ENCODE results near the gene CRHR2.
"Not testable (repeated sequence)": the region's sequence is repeated elsewhere in the genome, so short reads cannot be mapped to it uniquely, and the experiment has no call there.

CRHR2 gene

GRCh38 chr7:30644286-30644955 lies 37.8 kb downstream of the CRHR2 start (continued):
- TF ChIP-seq, protein P1, sequence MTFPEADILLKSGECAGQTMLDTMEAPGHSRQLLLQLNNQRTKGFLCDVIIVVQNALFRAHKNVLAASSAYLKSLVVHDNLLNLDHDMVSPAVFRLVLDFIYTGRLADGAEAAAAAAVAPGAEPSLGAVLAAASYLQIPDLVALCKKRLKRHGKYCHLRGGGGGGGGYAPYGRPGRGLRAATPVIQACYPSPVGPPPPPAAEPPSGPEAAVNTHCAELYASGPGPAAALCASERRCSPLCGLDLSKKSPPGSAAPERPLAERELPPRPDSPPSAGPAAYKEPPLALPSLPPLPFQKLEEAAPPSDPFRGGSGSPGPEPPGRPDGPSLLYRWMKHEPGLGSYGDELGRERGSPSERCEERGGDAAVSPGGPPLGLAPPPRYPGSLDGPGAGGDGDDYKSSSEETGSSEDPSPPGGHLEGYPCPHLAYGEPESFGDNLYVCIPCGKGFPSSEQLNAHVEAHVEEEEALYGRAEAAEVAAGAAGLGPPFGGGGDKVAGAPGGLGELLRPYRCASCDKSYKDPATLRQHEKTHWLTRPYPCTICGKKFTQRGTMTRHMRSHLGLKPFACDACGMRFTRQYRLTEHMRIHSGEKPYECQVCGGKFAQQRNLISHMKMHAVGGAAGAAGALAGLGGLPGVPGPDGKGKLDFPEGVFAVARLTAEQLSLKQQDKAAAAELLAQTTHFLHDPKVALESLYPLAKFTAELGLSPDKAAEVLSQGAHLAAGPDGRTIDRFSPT (tag by site-specific recombination; IDR thresholded peaks at IDR 0.05) = no peak
- TF ChIP-seq ZNF16 (tag by site-specific recombination; IDR thresholded peaks at IDR 0.05; ENCODE audit: low read depth) (no peak), ZSCAN30 (tag by site-specific recombination; IDR thresholded peaks at IDR 0.05) (no peak), ZNF155 (tag by site-specific recombination; IDR thresholded peaks at IDR 0.05) (no peak), ZFHX2 (tag by site-specific recombination; conservative IDR thresholded peaks at IDR 0.05) (no peak), ZSCAN5A (tag by site-specific recombination; IDR thresholded peaks at IDR 0.05) (no peak), ZNF148 (tag by site-specific recombination; IDR thresholded peaks at IDR 0.05; ENCODE audit: borderline replicate concordance) (no peak), ZNF10 (tag by site-specific recombination; IDR thresholded peaks at IDR 0.05) (no peak)
- TF ChIP-seq, protein P2, sequence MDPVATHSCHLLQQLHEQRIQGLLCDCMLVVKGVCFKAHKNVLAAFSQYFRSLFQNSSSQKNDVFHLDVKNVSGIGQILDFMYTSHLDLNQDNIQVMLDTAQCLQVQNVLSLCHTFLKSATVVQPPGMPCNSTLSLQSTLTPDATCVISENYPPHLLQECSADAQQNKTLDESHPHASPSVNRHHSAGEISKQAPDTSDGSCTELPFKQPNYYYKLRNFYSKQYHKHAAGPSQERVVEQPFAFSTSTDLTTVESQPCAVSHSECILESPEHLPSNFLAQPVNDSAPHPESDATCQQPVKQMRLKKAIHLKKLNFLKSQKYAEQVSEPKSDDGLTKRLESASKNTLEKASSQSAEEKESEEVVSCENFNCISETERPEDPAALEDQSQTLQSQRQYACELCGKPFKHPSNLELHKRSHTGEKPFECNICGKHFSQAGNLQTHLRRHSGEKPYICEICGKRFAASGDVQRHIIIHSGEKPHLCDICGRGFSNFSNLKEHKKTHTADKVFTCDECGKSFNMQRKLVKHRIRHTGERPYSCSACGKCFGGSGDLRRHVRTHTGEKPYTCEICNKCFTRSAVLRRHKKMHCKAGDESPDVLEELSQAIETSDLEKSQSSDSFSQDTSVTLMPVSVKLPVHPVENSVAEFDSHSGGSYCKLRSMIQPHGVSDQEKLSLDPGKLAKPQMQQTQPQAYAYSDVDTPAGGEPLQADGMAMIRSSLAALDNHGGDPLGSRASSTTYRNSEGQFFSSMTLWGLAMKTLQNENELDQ (tag by site-specific recombination; IDR thresholded peaks at IDR 0.05; ENCODE audit: low read depth) = no peak

DNA sequence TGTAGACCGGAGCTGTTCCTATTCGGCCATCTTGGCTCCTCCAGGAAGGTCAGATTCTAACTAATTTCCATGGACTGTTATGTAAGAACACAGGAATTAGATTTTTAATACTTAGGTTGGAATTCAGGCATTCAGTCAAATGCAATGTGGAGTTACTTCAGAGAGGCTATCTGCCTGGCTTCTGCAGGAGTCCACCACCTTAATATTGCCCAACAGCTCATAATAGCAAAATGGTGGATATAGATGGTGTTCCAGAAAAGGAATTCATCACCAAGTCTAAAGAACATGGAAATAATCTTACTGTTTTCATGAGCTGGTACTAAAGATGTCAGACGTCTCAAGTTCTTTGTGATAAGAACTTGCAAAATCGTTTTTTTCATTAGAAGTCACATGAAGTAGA lies 39.5 kb downstream of the CRHR2 start:
- CTCF ChIA-PET = no interaction called here
- POLR2A ChIA-PET = no interaction called here
- Histone ChIP-seq H3K27ac (ENCODE audit: extremely low read depth, low read depth, low read length) (no peak overlapping the region), H3K4me3 (ENCODE audit: low read depth, low read length) (no peak overlapping the region), H3K36me3 (ENCODE audit: control insufficient read depth in 2 of 2, insufficient read depth in 1 of 2, low read length in 2 of 2) (no peaks in the 10 kb centered on the region), H3K9me3 (ENCODE audit: control insufficient read depth, insufficient read depth, low read depth, low read length) (no peaks in the 10 kb centered on the region), H3K4me1 (ENCODE audit: control insufficient read depth, insufficient read depth, low read length) (no peaks in the 10 kb centered on the region)
- TF ChIP-seq ZNF501 (tag by site-specific recombination; IDR thresholded peaks at IDR 0.05) = no peak
- TF ChIP-seq ZNF366 (tag by site-specific recombination; conservative IDR thresholded peaks at IDR 0.05) = no peak
- TF ChIP-seq CTCF (tag by site-specific recombination; IDR thresholded peaks at IDR 0.05) = no peak
- TF ChIP-seq, protein P3, sequence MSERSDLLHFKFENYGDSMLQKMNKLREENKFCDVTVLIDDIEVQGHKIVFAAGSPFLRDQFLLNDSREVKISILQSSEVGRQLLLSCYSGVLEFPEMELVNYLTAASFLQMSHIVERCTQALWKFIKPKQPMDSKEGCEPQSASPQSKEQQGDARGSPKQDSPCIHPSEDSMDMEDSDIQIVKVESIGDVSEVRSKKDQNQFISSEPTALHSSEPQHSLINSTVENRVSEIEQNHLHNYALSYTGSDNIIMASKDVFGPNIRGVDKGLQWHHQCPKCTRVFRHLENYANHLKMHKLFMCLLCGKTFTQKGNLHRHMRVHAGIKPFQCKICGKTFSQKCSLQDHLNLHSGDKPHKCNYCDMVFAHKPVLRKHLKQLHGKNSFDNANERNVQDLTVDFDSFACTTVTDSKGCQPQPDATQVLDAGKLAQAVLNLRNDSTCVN (tag by site-specific recombination; optimal IDR thresholded peaks at IDR 0.05) = no peak

DNA sequence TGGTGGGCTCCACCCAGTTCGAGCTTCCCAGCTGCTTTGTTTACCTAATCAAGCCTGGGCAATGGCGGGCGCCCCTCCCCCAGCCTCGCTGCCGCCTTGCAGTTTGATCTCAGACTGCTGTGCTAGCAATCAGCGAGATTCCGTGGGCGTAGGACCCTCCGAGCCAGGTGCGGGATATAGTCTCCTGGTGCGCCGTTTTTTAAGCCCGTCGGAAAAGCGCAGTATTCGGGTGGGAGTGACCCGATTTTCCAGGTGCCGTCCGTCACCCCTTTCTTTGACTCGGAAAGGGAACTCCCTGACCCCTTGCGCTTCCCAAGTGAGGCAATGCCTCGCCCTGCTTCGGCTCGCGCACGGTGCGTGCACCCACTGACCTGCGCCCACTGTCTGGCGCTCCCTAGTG lies 39.9 kb downstream of the CRHR2 start:
- CTCF ChIA-PET; H3K27ac ChIP-seq (ENCODE audit: extremely low read depth, low read depth, low read length); H3K36me3 ChIP-seq (ENCODE audit: control insufficient read depth in 2 of 2, insufficient read depth in 1 of 2, low read length in 2 of 2); H3K4me3 ChIP-seq (ENCODE audit: low read depth, low read length); POLR2A ChIA-PET; H3K9me3 ChIP-seq (ENCODE audit: control insufficient read depth, insufficient read depth, low read depth, low read length); H3K4me1 ChIP-seq (ENCODE audit: control insufficient read depth, insufficient read depth, low read length): not testable (repeated sequence)

Measured in HEK293 (cell line).